Activated T-cell treated with anti-CD3 and anti-CD28 coated beads, Interleukin-2, amount 50 U/mL, for 4 hours (primary cell): ENCODE results near the gene CDH16. TPM values are rescaled to one million over a fixed set of nuclear protein-coding genes. Genes with fewer than 3 reads are reported as not detected.
"Not testable (repeated sequence)": the region's sequence is repeated elsewhere in the genome, so short reads cannot be mapped to it uniquely, and the experiment has no call there.

Source experiments
- ATAC-seq, 2 donors: fragments of 200-7000 bp; cut with Tn5 transposase; one replicate each; pipeline ENCODE4 v1.10.0; 2021
- DNase-seq: peaks from one replicate; pipeline ENCODE4 v3.0.0-alpha.2; 2020
- H3K27me3 Mint-ChIP-seq: one replicate; pipeline ENCODE4 v1.8.0; 2021; ENCODE audit warnings: low read depth, mixed read lengths
- H3K36me3 Mint-ChIP-seq: one replicate; pipeline ENCODE4 v1.8.0; 2022; ENCODE audit warnings: mixed read lengths; ENCODE audit not compliant: insufficient read depth
- H3K4me1 Mint-ChIP-seq: one replicate; pipeline ENCODE4 v1.8.0; 2021; ENCODE audit warnings: low read depth, mixed read lengths
- H3K4me3 Mint-ChIP-seq: one replicate; pipeline ENCODE4 v1.8.0; 2021; ENCODE audit warnings: mild to moderate bottlenecking, moderate library complexity, mixed read lengths
- H3K9me3 Mint-ChIP-seq: one replicate; pipeline ENCODE4 v1.8.0; 2021; ENCODE audit warnings: mixed read lengths
- total RNA-seq, 3 donors: library from RNA; stranded (reverse); gene quantifications; one replicate each; pipeline ENCODE4 v1.2.1, GENCODE V29; 2021

The CDH16 gene
- total RNA-seq, 3 donors from 2014 or later, result not detected

DNA sequence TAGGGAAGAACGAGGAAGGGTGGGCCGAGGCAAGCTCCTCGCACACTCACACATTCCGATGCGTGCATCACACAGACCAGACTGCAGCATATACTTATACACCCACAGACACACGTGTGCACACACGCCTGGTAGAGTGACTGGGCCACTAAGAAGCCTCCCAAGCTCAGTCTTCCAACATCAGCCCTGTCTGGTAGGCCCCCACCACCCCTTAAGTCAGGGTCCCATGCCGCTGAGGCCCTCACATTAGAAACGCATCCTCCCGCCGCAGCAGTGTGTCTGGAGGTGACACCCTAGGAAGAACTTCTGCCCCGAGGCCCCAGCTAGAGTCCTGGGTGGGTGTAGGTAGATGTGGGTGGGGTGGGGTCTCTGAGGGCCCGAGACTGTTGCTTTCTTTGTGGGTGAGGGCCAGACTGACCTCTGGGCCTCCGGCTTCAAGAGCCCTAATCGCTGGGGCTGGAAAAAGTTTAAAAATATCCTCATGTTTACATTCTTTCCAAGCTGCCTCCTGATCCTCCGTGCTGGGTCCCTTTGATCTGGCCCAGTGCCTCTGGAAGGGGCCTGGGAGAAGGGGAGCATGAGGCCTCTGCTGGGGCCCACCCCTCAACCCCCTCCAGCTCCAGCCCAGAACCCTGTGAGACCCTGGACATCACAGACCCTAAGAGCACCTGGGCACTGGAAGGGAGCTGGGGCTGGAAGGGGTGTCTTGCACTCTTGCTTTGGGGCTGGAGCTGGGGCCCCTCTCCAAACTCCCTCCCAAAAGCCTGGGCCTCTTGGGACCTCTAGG lies 13.6 kb downstream of the CDH16 start:
- no peak for ATAC-seq
- Mint-ChIP-seq H3K4me1 (peaks cover 8% of the 10 kb centered on the region), H3K9me3 (no peaks in the 10 kb centered on the region), H3K27me3 (no peaks in the 10 kb centered on the region), H3K4me3 (no peak overlapping the region), H3K36me3 (no peaks in the 10 kb centered on the region)
- no peak for DNase-seq

- no peak for DNase-seq
- no peaks in the 10 kb centered on the region for H3K9me3 Mint-ChIP-seq
- no peaks in the 10 kb centered on the region for H3K36me3 Mint-ChIP-seq
- no peak for ATAC-seq
- H3K27me3 Mint-ChIP-seq, result no peaks in the 10 kb centered on the region
- peaks cover 8% of the 10 kb centered on the region for H3K4me1 Mint-ChIP-seq
- no peak overlapping the region for H3K4me3 Mint-ChIP-seq
Measured at GRCh38 chr16:66904428-66904845, 14.2 kb downstream of the CDH16 start.

DNA sequence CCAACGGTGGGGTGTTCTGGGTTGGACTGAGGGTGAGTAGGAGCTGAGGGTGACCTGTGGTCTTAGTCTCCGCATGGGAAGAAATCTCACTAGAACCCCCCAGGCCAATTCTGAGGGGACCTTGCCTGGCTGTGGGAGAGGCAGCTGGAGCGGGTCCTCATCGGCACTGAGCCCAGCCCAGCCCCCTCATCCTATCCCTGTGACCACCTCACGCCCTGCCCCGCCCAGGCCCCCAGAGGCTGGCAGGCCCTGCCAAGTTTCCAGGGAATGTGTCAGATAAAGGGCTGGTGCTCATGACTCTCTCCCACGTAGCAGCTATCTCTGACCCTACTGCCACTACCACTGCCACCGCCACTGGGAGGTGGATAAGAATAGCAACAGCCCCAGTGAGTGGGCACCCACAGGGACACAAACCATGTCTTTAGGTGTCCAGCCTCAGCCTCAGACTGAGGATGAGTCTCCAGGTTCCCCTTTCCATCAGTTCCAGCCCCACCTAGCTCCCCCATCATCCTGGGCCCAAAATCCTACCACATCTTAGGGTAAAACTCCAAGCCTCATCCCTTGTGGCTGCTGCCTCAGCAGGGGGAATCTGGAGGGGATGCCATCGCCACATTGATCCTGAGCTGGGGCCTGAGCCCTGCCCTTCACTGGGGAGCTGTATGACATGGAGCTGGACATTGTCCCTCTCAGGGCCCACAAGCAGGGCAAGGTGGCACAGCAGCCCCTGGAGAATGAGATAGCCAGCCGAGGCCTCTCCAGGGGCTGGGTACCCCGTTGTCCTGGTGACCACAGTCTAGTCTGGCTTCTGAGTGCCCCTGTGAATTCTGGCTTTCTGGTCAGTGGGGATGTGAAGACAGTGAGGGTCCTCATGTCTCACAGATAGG lies 14.9 kb downstream of the CDH16 start:
- no peaks in the 10 kb centered on the region for H3K36me3 Mint-ChIP-seq
- no peak for DNase-seq
- H3K4me1 Mint-ChIP-seq, result peaks cover 8% of the 10 kb centered on the region
- H3K27me3 Mint-ChIP-seq, result no peaks in the 10 kb centered on the region
- no peak for ATAC-seq
- no peaks in the 10 kb centered on the region for H3K9me3 Mint-ChIP-seq
- no peak overlapping the region for H3K4me3 Mint-ChIP-seq

- no peaks in the 10 kb centered on the region for H3K9me3 Mint-ChIP-seq
- ATAC-seq (no peak), DNase-seq (no peak)
- no peaks in the 10 kb centered on the region for H3K27me3 Mint-ChIP-seq
- H3K4me3 Mint-ChIP-seq, result no peak overlapping the region
- H3K4me1 Mint-ChIP-seq, result peaks cover 8% of the 10 kb centered on the region
- H3K36me3 Mint-ChIP-seq, result no peaks in the 10 kb centered on the region
Measured at GRCh38 chr16:66902648-66903543, 15.8 kb downstream of the CDH16 start.

- DNase-seq, result no peak
- Mint-ChIP-seq H3K36me3 (no peaks in the 10 kb centered on the region), H3K4me1 (peaks cover 8% of the 10 kb centered on the region), H3K27me3 (no peaks in the 10 kb centered on the region), H3K4me3 (no peak overlapping the region), H3K9me3 (no peaks in the 10 kb centered on the region)
- ATAC-seq, result no peak
Measured at GRCh38 chr16:66901626-66902025, 17.1 kb downstream of the CDH16 start.

GRCh38 chr16:66900721-66901441 lies 17.8 kb downstream of the CDH16 start:
- H3K9me3 Mint-ChIP-seq, result no peaks in the 10 kb centered on the region
- ATAC-seq (no peak), DNase-seq (no peak)
- no peak overlapping the region for H3K4me3 Mint-ChIP-seq
- no peaks in the 10 kb centered on the region for H3K36me3 Mint-ChIP-seq
- no peaks in the 10 kb centered on the region for H3K27me3 Mint-ChIP-seq
- peaks cover 2% of the 10 kb centered on the region for H3K4me1 Mint-ChIP-seq

DNA sequence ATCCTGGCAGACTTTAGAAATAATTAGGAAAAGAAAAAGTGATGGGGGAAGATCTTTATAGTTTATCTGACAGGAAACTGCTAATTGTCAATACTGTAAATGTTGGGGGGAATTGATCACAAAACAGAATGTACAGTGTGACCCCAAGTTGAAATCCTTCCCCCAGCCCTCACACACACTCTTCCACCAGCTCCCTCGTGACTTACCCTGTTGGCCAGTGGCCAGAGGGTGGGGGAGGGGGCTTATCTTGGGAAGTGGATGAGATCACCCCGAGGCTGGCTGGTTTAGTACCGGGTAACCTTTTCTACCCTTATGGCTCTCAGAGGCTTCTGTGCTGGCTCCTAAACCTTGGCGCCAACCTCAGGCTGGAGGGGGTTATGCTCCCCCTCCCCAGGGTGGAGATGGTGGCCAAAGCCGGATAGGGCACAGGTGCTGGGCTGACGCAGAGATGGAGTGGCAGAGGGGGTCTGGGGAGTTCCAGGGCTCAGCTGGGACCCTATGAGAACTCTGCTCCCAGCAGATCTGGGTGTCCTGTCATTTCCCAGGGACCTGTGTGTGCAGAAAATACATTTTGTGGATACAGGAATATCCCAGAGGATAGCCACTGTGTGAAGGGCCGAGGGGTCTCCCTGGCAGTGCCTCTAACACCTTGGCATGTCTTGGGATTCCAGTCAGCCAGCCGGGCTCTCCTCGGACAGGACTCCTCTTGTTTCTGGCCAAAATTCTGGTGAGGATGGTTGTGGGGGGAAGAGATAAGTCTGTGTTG lies 18.6 kb downstream of the CDH16 start:
- DNase-seq, result no peak
- H3K36me3 Mint-ChIP-seq, result no peaks in the 10 kb centered on the region
- H3K4me1 Mint-ChIP-seq, result no peaks in the 10 kb centered on the region
- no peaks in the 10 kb centered on the region for H3K27me3 Mint-ChIP-seq
- H3K9me3 Mint-ChIP-seq, result no peaks in the 10 kb centered on the region
- H3K4me3 Mint-ChIP-seq, result no peak overlapping the region
- no peak for ATAC-seq

DNA sequence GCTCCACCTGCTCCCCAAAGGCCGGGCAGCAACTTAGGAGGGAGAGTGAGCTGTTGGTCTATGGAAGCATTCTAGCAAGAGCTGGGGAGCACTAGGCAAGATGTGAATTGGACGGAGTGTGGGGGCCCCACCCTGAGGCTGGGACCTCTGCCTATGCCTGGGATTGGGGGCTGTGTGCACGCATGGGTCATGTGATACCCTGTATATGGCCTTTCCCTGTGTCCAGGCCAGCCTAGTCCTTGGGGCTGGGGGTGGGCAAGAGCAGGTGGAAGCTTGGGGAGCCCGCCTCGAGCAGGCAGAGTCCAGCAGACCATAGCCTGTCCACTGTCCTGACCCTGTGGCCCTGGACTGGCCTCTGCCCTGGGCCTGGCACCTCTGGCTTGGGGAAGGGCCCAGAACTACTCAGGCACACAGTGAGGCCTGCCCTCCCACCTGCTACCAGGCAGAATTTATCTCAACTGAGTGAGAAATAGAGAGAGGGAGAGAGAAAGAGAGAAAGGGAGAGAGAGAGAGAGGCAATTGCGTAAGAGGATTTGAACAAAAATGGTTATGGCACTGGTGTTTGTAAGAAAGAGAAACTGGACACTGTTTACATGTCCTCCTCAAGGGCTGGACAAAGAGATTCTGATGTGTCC lies 19.3 kb downstream of the CDH16 start:
- Mint-ChIP-seq H3K4me1 (no peaks in the 10 kb centered on the region), H3K27me3 (no peaks in the 10 kb centered on the region), H3K4me3 (no peak overlapping the region), H3K9me3 (no peaks in the 10 kb centered on the region), H3K36me3 (no peaks in the 10 kb centered on the region)
- DNase-seq, result no peak
- no peak for ATAC-seq

DNA sequence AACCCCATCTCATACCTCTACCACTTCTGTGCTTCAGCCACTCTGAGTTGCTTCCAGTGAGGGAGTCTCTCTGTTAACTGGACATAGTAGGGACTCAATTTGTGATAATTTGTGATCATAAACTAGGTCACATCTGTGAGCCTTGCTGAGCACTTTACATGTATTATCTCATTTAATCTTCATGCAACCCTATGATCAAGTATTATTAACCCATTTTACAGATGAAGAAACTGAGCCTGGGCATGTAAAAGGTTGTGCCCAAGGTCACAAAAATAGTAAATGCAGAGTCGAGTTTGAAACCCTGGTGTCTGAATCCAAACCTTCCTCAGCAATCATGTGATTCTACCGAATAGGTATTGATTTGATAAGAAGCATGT lies 19.8 kb downstream of the CDH16 start:
- no peak overlapping the region for H3K4me3 Mint-ChIP-seq
- H3K27me3 Mint-ChIP-seq, result no peaks in the 10 kb centered on the region
- no peak for DNase-seq
- no peaks in the 10 kb centered on the region for H3K36me3 Mint-ChIP-seq
- H3K4me1 Mint-ChIP-seq, result no peaks in the 10 kb centered on the region
- ATAC-seq, result no peak
- no peaks in the 10 kb centered on the region for H3K9me3 Mint-ChIP-seq

GRCh38 chr16:66898207-66898606 lies 20.5 kb downstream of the CDH16 start:
- H3K27me3 Mint-ChIP-seq, result no peaks in the 10 kb centered on the region
- H3K4me1 Mint-ChIP-seq, result peaks cover under 1% of the 10 kb centered on the region
- no peak overlapping the region for H3K4me3 Mint-ChIP-seq

GRCh38 chr16:66896682-66897081 lies 22.0 kb downstream of the CDH16 start:
- ATAC-seq, H3K27me3 Mint-ChIP-seq, H3K9me3 Mint-ChIP-seq: not testable (repeated sequence)

More at GRCh38 chr16:66898207-66898606, 20.5 kb downstream of the CDH16 start:
- no peaks in the 10 kb centered on the region for H3K36me3 Mint-ChIP-seq
- no peaks in the 10 kb centered on the region for H3K9me3 Mint-ChIP-seq
- ATAC-seq (no peak), DNase-seq (no peak)

GRCh38 chr16:66895999-66896398 lies 22.7 kb downstream of the CDH16 start:
- H3K9me3 Mint-ChIP-seq, result no peaks in the 10 kb centered on the region
- H3K27me3 Mint-ChIP-seq, result no peaks in the 10 kb centered on the region
- ATAC-seq, result no peak
- H3K4me1 Mint-ChIP-seq, result peaks cover 7% of the 10 kb centered on the region
- H3K4me3 Mint-ChIP-seq, result no peak overlapping the region
- no peak for DNase-seq
- H3K36me3 Mint-ChIP-seq, result no peaks in the 10 kb centered on the region

More at GRCh38 chr16:66896682-66897081, 22.0 kb downstream of the CDH16 start:
- DNase-seq, H3K36me3 Mint-ChIP-seq, H3K4me3 Mint-ChIP-seq, H3K4me1 Mint-ChIP-seq: not testable (repeated sequence)

DNA sequence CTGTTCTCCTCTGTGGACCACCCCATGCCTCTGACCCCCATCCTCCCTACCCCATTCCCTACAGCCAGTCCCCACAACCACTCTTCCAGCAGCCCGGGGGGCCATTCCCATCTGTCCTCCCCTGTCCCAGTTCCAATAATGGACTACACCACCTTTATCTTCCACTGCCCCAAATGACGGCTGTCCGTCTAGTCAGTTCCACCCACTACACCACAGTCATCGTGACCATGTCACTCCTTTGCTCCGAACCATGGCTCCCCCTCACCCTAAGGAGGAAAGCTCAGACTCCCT lies 23.1 kb downstream of the CDH16 start:
- DNase-seq (no peak), ATAC-seq (peak in 1 of 2 donors; percentile 21)
- Mint-ChIP-seq H3K4me1 (peaks cover 7% of the 10 kb centered on the region), H3K36me3 (no peaks in the 10 kb centered on the region), H3K27me3 (no peaks in the 10 kb centered on the region), H3K4me3 (no peak overlapping the region), H3K9me3 (no peaks in the 10 kb centered on the region)
